H9 (cell line): Measurements from ENCODE around the gene RMI1. TPM values are rescaled to one million over a fixed set of nuclear protein-coding genes. Genes with fewer than 3 reads are reported as not detected.

Experiments
- DNase-seq: peaks from one replicate; pipeline ENCODE4 v3.0.0-alpha.2; 2017
- H2AFZ ChIP-seq: one replicate; pipeline ENCODE4 v1.6.1; 2013; ENCODE audit warnings: mild to moderate bottlenecking, low read length, control low read depth, moderate library complexity
- H2AK5ac ChIP-seq: 2 replicates; pipeline ENCODE4 v1.6.1; 2013; ENCODE audit warnings: low read length, control low read depth, mixed read lengths; ENCODE audit not compliant: insufficient read length
- H2BK120ac ChIP-seq: one replicate; pipeline ENCODE4 v1.6.1; 2013; ENCODE audit warnings: low read depth, mild to moderate bottlenecking, low read length, control low read depth, inconsistent platforms; ENCODE audit not compliant: poor library complexity, severe bottlenecking
- H2BK12ac ChIP-seq: 2 replicates; pipeline ENCODE4 v1.6.1; 2013; ENCODE audit warnings: low read length, control low read depth, mixed read lengths, low read depth; ENCODE audit not compliant: insufficient read length
- H2BK15ac ChIP-seq: 2 replicates; pipeline ENCODE4 v1.6.1; 2013; ENCODE audit warnings: low read depth, low read length, control low read depth
- H2BK20ac ChIP-seq: one replicate; pipeline ENCODE4 v1.6.1; 2013; ENCODE audit warnings: low read depth, mild to moderate bottlenecking, low read length, control low read depth, inconsistent platforms; ENCODE audit not compliant: poor library complexity, severe bottlenecking
- H2BK5ac ChIP-seq: 2 replicates; pipeline ENCODE4 v1.6.1; 2013; ENCODE audit warnings: low read length, control low read depth, mixed read lengths; ENCODE audit not compliant: insufficient read length
- H3K14ac ChIP-seq: 2 replicates; pipeline ENCODE4 v1.6.1; 2013; ENCODE audit warnings: low read length, control low read depth; ENCODE audit not compliant: insufficient read depth
- H3K18ac ChIP-seq: 2 replicates; pipeline ENCODE4 v1.6.1; 2013; ENCODE audit warnings: low read depth, mild to moderate bottlenecking, mixed read lengths, low read length, control low read depth; ENCODE audit not compliant: insufficient read length
- H3K23ac ChIP-seq: 2 replicates; pipeline ENCODE4 v1.6.1; 2013; ENCODE audit warnings: low read length, control low read depth, mixed read lengths, low read depth; ENCODE audit not compliant: insufficient read length
- H3K23me2 ChIP-seq: 2 replicates; pipeline ENCODE4 v1.6.1; 2013; ENCODE audit warnings: low read depth, mild to moderate bottlenecking, mixed read lengths, low read length, control low read depth; ENCODE audit not compliant: insufficient read length, poor library complexity, severe bottlenecking
- H3K27ac ChIP-seq: 2 replicates; pipeline ENCODE4 v1.5.1; 2013; ENCODE audit warnings: low read length, control low read depth, mixed read lengths, low read depth; ENCODE audit not compliant: insufficient read length
- H3K27me3 ChIP-seq: 2 replicates; pipeline ENCODE4 v1.6.1; 2013; ENCODE audit warnings: low read length, control low read depth, inconsistent platforms; ENCODE audit not compliant: insufficient read depth
- H3K4ac ChIP-seq: 2 replicates; pipeline ENCODE4 v1.6.1; 2013; ENCODE audit warnings: low read depth, mild to moderate bottlenecking, control low read depth, inconsistent platforms, low read length, moderate library complexity
- H3K4me1 ChIP-seq: 2 replicates; pipeline ENCODE4 v1.6.1; 2013; ENCODE audit warnings: low read length, control low read depth, inconsistent platforms; ENCODE audit not compliant: insufficient read depth
- H3K4me2 ChIP-seq: 2 replicates; pipeline ENCODE4 v1.6.1; 2013; ENCODE audit warnings: low read length, control low read depth, mixed read lengths; ENCODE audit not compliant: insufficient read length, insufficient read depth
- H3K56ac ChIP-seq: 2 replicates; pipeline ENCODE4 v1.6.1; 2013; ENCODE audit warnings: low read depth, mild to moderate bottlenecking, mixed read lengths, low read length, control low read depth; ENCODE audit not compliant: insufficient read length
- H3K79me1 ChIP-seq: 2 replicates; pipeline ENCODE4 v1.6.1; 2013; ENCODE audit warnings: low read depth, mild to moderate bottlenecking, moderate library complexity, low read length, control low read depth, inconsistent platforms; ENCODE audit not compliant: insufficient read depth, poor library complexity, severe bottlenecking
- H3K79me2 ChIP-seq: 2 replicates; pipeline ENCODE4 v1.6.1; 2013; ENCODE audit warnings: low read length, control low read depth, inconsistent platforms; ENCODE audit not compliant: insufficient read depth
- H3K9ac ChIP-seq: 2 replicates; pipeline ENCODE4 v1.6.1; 2013; ENCODE audit warnings: low read length, control low read depth, mixed read lengths; ENCODE audit not compliant: insufficient read length; ENCODE audit errors: extremely low read depth
- H3K9me3 ChIP-seq: one replicate; pipeline ENCODE4 v1.6.1; 2013; ENCODE audit warnings: low read depth, low read length, inconsistent platforms; ENCODE audit not compliant: control insufficient read depth
- H3T11ph ChIP-seq: one replicate; pipeline ENCODE4 v1.6.1; 2013; ENCODE audit warnings: mild to moderate bottlenecking, low read length, control low read depth, inconsistent platforms
- H4K20me1 ChIP-seq: one replicate; pipeline ENCODE4 v1.6.1; 2013; ENCODE audit not compliant: control insufficient read depth, insufficient read length, insufficient read depth
- H4K5ac ChIP-seq: 2 replicates; pipeline ENCODE4 v1.6.1; 2013; ENCODE audit warnings: low read depth, mild to moderate bottlenecking, mixed read lengths, low read length, control low read depth; ENCODE audit not compliant: insufficient read length
- H4K8ac ChIP-seq: replicated peaks from 2 replicates; pipeline ENCODE4 v1.6.1; 2013; ENCODE audit warnings: low read length, control low read depth, mixed read lengths, low read depth; ENCODE audit not compliant: insufficient read length
- H4K91ac ChIP-seq: 2 replicates; pipeline ENCODE4 v1.6.1; 2013; ENCODE audit warnings: low read depth, mild to moderate bottlenecking, moderate library complexity, mixed read lengths, low read length, control low read depth; ENCODE audit not compliant: insufficient read length
- H3K27ac Mint-ChIP-seq, 3 experiments: 2 replicates in 2 of 3; 3 replicates in 1 of 3; pipeline ENCODE4 v1.8.0; 2020 to 2021; ENCODE audit warnings: mixed read lengths in 3 of 3, mild to moderate bottlenecking in 1 of 3, moderate library complexity in 1 of 3
- H3K27me3 Mint-ChIP-seq: 2 replicates; pipeline ENCODE4 v1.8.0; 2021; ENCODE audit warnings: low read depth, mild to moderate bottlenecking, moderate library complexity, mixed read lengths
- H3K36me3 Mint-ChIP-seq, 3 experiments: 2 replicates in 2 of 3; 3 replicates in 1 of 3; pipeline ENCODE4 v1.8.0; 2020 to 2021; ENCODE audit warnings: low read depth in 3 of 3, mixed read lengths in 3 of 3; ENCODE audit not compliant: insufficient read depth in 1 of 3
- H3K4me1 Mint-ChIP-seq, 2 experiments: 2 replicates each; pipeline ENCODE4 v1.8.0; 2020; ENCODE audit warnings: mixed read lengths in 2 of 2
- H3K4me3 Mint-ChIP-seq, 2 experiments: 2 replicates in 1 of 2; 3 replicates in 1 of 2; pipeline ENCODE4 v1.8.0; 2020 to 2021; ENCODE audit warnings: mild to moderate bottlenecking in 2 of 2, mixed read lengths in 2 of 2, moderate library complexity in 1 of 2
- H3K9me3 Mint-ChIP-seq, 2 experiments: 2 replicates in 1 of 2; 3 replicates in 1 of 2; pipeline ENCODE4 v1.8.0; 2020; ENCODE audit warnings: mild to moderate bottlenecking in 2 of 2, mixed read lengths in 2 of 2, moderate library complexity in 1 of 2
- WGBS: extraction: QIAGEN DNeasy Blood & Tissue Kit; methylation state at CpG from one replicate; pipeline ENCODE4 v1.1.7; 2013; ENCODE audit warnings: missing lambda C conversion rate, low lambda C conversion rate, mixed read lengths; ENCODE audit not compliant: insufficient read length; ENCODE audit errors: extremely low coverage; 5-methylcytosine and 5-hydroxymethylcytosine counted together
- long read RNA-seq: library from polyadenylated mRNA; unstranded; transcript quantifications from one replicate; pipeline ENCODE4 v2.0.0, GENCODE V29; 2020
- total RNA-seq: library from RNA; stranded (reverse); gene quantifications from 2 replicates; pipeline ENCODE4 v1.2.1, GENCODE V29; 2021
- TF ChIP-seq, protein P1 (sequence below): fragments of 200-600 bp; sonication (generic); conservative IDR thresholded peaks from 3 replicates; pipeline ENCODE4 v1.8.0; 2021; ENCODE audit warnings: antibody characterized with exemption, mild to moderate bottlenecking

The RMI1 gene
- 21.8 and 22.4 TPM in 2 replicates for total RNA-seq
- long read RNA-seq, transcript RMI1-201 (3 exons, 3,420 nt), result minor isoform, 10 of 65 reads
- long read RNA-seq, transcript RMI1-202 (3 exons, 1,553 nt), result major isoform, 34 of 65 reads
- long read RNA-seq, partial matches to known transcripts, result 0 of 65 reads
- long read RNA-seq, other reads (novel, unspliced or antisense), result 21 of 65 reads

DNA sequence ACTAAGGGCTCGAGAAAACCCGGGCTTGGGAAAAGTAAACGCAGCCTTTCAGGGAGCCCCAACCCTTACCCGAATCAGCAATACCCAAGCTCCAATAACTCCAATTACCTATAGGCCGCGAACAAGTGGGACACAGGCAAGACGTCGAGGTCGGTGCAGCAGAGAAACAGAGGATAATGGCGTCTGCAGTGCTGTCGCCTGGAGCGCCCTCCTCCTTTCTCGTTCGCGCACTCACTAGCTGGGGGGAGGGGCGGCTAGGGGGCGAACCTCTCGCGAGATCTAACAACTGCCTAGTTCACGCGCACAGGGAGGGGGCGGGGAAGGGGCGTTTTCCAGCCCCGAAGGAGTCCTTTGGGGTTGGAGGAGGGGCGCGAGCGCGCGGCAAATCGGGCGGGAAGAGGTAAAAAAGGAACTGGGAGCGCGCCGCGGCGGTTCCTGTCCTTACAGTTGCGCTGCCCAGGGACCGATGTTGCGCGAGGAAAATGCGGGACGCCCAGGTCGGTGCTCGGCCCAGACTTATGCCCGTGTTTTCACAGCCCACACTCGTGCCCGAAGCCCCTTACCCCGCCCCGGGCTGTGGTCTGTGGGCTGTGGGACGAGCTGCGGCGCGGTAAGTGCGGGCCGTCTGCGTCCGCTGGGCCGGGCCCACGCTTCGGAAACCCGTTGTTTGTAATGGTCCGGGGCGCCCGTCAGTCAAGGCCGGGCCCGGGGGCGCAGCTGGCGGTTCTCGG is at the start of gene RMI1:
RMI1 (plus strand) TSS at position 411 of the 731 bp plus-strand sequence. CDS start 20,182 bp downstream, outside the sequence.
- H2AK5ac ChIP-seq, result peak within 1 kb of the TSS; percentile 90
- no peaks in the 10 kb centered on the region for H3K4me1 ChIP-seq
- Mint-ChIP-seq H3K27me3 (peaks cover 4% of the 10 kb centered on the region; the same call in 1 of the 2 replicates), H3K4me3 (peak within 1 kb of the TSS; percentile 97), H3K9me3 (peaks cover 0 to 3% of the 10 kb centered on the region in 2 experiments; a peak in 1 of 5 replicates), H3K27ac (peak within 1 kb of the TSS; percentile 99 to 100 (median 100)), H3K36me3 (peaks cover 35 to 43% (median 42%) of the 10 kb centered on the region in 3 experiments), H3K4me1 (peaks cover 29 to 40% of the 10 kb centered on the region in 2 experiments)
- H3K9ac ChIP-seq, result peak within 1 kb of the TSS; percentile 100
- peak within 1 kb of the TSS; percentile 99 for H2BK120ac ChIP-seq
- H3K27ac ChIP-seq, result peak within 1 kb of the TSS; percentile 83
- peak within 1 kb of the TSS; percentile 97 for H3K4me2 ChIP-seq
- H4K8ac ChIP-seq, result peak within 1 kb of the TSS; percentile 100
- H3K27me3 ChIP-seq, result no peaks in the 10 kb centered on the region
- no CpG with 5 or more reads among the region's 69 CpGs for WGBS
- peaks cover 4% of the 10 kb centered on the region for H4K20me1 ChIP-seq
- H4K91ac ChIP-seq, result peak within 1 kb of the TSS; percentile 99
- H2BK15ac ChIP-seq, result 0 out of 2 replicates have a peak within 1 kb of the TSS, but pooled peaks have one; percentile 20
- peak within 1 kb of the TSS; percentile 3 for H2BK12ac ChIP-seq
- peak within 1 kb of the TSS; percentile 98 for H2BK5ac ChIP-seq
- no peaks in the 10 kb centered on the region for H3K9me3 ChIP-seq
- H2AFZ ChIP-seq, result no peak within 1 kb of the TSS
- H3K79me2 ChIP-seq, result peaks cover 40% of the 10 kb centered on the region; the same call in 1 of the 2 replicates
- peak within 1 kb of the TSS; percentile 100 for H3K18ac ChIP-seq
- no peak within 1 kb of the TSS for H2BK20ac ChIP-seq
- H3K56ac ChIP-seq, result peak within 1 kb of the TSS; percentile 100
- peak within 1 kb of the TSS; percentile 100 for H4K5ac ChIP-seq
- TF ChIP-seq, protein P1, sequence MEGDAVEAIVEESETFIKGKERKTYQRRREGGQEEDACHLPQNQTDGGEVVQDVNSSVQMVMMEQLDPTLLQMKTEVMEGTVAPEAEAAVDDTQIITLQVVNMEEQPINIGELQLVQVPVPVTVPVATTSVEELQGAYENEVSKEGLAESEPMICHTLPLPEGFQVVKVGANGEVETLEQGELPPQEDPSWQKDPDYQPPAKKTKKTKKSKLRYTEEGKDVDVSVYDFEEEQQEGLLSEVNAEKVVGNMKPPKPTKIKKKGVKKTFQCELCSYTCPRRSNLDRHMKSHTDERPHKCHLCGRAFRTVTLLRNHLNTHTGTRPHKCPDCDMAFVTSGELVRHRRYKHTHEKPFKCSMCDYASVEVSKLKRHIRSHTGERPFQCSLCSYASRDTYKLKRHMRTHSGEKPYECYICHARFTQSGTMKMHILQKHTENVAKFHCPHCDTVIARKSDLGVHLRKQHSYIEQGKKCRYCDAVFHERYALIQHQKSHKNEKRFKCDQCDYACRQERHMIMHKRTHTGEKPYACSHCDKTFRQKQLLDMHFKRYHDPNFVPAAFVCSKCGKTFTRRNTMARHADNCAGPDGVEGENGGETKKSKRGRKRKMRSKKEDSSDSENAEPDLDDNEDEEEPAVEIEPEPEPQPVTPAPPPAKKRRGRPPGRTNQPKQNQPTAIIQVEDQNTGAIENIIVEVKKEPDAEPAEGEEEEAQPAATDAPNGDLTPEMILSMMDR, result 0 out of 3 replicates have a peak, but pooled peaks have one; percentile 16
- peak within 1 kb of the TSS; percentile 99 for H3K4ac ChIP-seq
- H3K23ac ChIP-seq, result no peak within 1 kb of the TSS
- H3T11ph ChIP-seq, result peak within 1 kb of the TSS; percentile 92
- H3K23me2 ChIP-seq, result peaks cover 8% of the 10 kb centered on the region
- H3K79me1 ChIP-seq, result no peaks in the 10 kb centered on the region
- H3K14ac ChIP-seq, result peak within 1 kb of the TSS; percentile 100
- DNase-seq, result peak; percentile 97
